ENCODE measurements around the gene MAP2K5.

The MAP2K5 gene

DNA sequence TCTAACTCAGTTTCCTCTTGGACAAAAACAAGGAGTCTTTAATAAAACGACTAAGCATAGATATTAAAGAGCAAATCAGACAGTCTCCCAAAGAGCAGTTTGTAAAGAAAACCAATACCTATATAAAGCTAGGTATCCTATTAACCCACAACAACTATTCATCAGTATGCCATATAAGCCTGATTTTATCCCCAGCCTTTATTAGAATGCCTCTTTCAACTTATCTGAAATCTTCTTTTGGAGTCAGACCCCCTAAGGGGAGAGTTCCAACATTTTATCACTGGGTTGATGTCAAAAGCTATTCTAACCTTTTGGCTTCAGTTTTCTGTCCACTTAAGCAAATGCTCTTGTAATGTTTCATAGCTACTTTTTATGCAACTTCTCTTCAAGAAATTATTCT, 17.8 kb downstream of the MAP2K5 start:
- no peak for FAIRE-seq

- no peak for FAIRE-seq
Measured at GRCh38 chr15:67563092-67563491, 20.6 kb downstream of the MAP2K5 start.

GRCh38 chr15:67564021-67564967, 21.8 kb downstream of the MAP2K5 start:
- no peak for FAIRE-seq

DNA sequence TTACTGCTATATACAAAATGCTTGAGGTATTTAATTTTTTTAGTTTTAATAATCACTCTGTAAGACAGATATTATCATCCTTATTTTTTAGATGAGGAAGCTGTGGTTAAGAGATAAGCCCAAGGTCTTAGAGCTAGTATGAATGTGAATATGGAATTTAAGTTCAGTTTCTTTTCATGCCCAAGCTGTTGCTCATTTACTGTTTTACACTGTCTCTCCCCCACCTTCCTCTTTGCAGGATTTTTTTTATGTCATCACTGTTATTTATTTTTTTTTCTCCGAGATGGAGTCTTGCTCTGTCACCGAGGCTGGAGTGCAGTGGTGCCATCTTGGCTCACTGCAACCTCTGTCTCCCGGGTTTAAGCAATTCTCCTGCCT, 22.5 kb downstream of the MAP2K5 start:
- FAIRE-seq, result no peak

DNA sequence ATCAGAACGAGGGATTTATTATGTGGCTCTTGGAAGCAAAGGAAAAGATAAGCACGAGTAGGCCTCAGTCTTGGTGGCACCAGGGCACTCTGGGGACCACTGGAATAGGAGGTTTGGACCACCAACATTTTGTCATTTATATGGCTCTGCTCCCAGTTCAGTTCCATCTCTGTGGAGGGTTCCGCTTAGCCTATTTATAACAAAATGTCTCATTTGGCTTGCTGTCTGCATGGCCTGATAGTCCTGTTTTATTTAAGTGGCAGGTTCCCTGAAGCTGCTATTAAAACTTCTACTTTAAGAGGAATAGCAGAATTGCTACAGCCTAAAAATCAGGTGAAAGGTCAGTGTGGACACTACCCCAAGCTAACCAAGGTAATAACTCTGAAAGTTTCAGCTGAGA, 27.2 kb downstream of the MAP2K5 start:
- no peak for FAIRE-seq

- FAIRE-seq, result no peak
Measured at GRCh38 chr15:67570875-67571647, 28.6 kb downstream of the MAP2K5 start.

- FAIRE-seq, result no peak
Measured at GRCh38 chr15:67571648-67572415, 29.3 kb downstream of the MAP2K5 start.

- FAIRE-seq, result no peak
Measured at GRCh38 chr15:67573194-67573593, 30.7 kb downstream of the MAP2K5 start.

DNA sequence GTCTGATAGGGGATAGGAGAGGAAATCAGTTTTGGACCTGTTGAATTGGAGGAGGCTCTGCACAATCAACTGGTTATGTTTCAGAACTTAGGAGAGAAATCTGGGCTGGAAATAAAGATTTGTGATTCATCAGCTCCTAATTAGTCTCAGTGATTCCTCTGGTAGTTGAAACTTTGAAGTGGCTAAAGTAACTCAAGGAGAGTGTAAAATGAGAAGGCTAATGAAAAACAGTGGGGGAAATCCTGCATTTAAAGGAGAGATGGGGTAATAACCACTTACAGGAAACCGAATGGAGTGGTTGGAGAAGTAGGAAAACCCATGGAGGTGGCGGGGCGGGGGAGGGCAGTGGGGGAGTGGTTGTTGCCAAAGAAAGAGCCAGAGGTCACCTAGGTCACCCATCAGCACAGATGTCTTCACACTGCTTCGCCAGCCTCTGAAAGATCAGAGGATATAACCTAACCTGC, 32.6 kb downstream of the MAP2K5 start:
- no peak for FAIRE-seq

GRCh38 chr15:67578020-67578600, 35.6 kb downstream of the MAP2K5 start:
- no peak for FAIRE-seq

GRCh38 chr15:67579164-67579563, 36.7 kb downstream of the MAP2K5 start:
- no peak for FAIRE-seq

GRCh38 chr15:67579967-67580366, 37.5 kb downstream of the MAP2K5 start:
- no peak for FAIRE-seq

GRCh38 chr15:67584157-67584556, 41.7 kb downstream of the MAP2K5 start:
- no peak for FAIRE-seq

GRCh38 chr15:67585681-67586080, 43.2 kb downstream of the MAP2K5 start:
- FAIRE-seq, result no peak

GRCh38 chr15:67587331-67587730, 44.8 kb downstream of the MAP2K5 start:
- no peak for FAIRE-seq

DNA sequence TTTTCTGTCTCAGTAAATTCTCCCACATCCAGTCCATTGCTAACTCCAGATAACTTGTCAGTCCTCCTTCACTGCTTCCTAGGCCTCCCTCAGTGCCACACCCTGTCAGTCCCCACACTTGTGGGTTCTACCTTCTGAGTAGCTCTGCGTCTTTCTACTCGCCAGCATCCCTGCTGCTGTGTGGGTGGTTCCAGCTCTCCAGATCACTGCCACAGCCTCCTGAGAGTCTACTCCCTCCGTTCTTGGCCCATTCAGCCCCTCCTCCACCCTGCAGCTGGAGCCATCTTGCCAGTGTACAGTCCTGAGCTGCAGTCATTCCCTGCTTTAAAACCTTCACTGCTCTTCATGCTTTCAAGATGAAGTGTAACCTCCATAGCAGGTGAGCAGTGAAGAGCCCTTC, 45.3 kb downstream of the MAP2K5 start:
- FAIRE-seq, result no peak

GRCh38 chr15:67590191-67590590, 47.7 kb downstream of the MAP2K5 start:
- FAIRE-seq, result no peak

- no peak for FAIRE-seq
Measured at GRCh38 chr15:67592245-67592644, 49.7 kb downstream of the MAP2K5 start.

DNA sequence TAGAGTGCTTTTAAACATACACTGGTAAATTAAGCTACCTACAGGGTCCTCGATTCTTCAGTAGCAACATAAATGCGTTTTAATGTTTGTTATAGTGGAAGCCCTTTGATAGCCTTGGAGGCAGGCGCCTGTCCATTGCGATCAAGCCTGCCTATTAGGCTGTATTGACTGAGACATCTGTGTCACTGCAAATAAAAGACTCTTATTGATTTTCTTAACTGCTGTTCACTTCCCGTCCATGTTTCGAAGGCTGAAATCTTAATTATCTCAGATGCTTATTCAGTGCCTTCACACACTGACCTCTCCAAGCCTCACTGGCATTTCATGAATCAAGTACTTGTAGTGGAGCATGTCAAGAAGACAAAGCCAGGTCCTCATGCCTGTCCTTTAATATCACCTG, 51.1 kb downstream of the MAP2K5 start:
- FAIRE-seq, result no peak

GRCh38 chr15:67594770-67595169, 52.3 kb downstream of the MAP2K5 start:
- FAIRE-seq, result no peak

DNA sequence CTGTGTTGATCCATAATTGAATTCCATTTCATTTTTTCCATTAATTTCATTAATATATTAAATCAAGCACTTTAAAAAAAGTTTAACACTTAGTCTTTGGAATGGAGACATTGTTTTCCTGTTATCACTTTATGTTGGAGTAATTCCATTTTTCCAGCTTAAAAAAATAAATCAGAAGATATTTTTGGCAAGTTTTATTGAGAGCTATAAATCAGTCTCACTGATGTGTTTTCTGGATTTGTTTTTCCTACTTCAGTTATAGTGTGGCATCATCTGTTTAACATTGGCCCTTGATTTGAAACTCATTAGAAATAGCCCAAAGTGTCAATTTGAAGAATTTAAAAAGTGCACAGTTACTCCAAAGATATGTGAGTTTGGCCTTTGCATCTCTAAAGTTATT, 53.1 kb downstream of the MAP2K5 start:
- FAIRE-seq, result no peak

- no peak for FAIRE-seq
Measured at GRCh38 chr15:67601073-67601472, 58.6 kb downstream of the MAP2K5 start.

DNA sequence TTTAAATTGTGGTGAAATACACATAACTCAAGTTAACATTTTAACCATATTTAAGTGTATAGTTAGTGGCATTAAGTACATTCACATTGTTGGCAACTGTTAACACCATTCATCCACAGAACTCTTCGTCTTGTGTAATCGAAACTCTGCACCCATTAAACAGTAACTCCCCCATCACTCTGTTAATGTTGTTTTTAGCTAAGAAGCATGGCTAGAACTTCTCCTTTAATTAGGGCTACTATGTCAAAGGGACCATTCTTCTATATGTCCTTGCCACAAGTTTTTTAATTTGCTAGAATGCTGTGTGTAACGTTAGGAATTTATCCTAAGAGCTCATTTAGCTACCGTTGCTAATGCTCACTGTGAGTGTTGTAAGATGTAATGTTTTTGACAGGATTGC, 60.6 kb downstream of the MAP2K5 start:
- FAIRE-seq, result no peak

Measured in TTC549 (cell line).